GM23248 (cell line): Measurements from ENCODE around the gene SET. TPM values are rescaled to one million over a fixed set of nuclear protein-coding genes. Genes with fewer than 3 reads are reported as not detected.
A peak's percentile ranks its signal among the peaks of the same experiment; 100 is the strongest.
"Not testable (repeated sequence)": the region's sequence is repeated elsewhere in the genome, so short reads cannot be mapped to it uniquely, and the experiment has no call there.

Source experiments
- DNase-seq: peaks from one replicate; pipeline ENCODE4 v3.0.0-alpha.2; 2015
- H2AFZ ChIP-seq: fragments of 200-600 bp; sonication (generic); 2 replicates; pipeline ENCODE4 v1.6.1; 2016; ENCODE audit warnings: antibody characterized with exemption
- H3F3A ChIP-seq: fragments of 200-600 bp; sonication (generic); 2 replicates; pipeline ENCODE4 v1.6.1; 2016; ENCODE audit warnings: mild to moderate bottlenecking, antibody characterized with exemption, mixed run types; ENCODE audit not compliant: insufficient read depth
- H3K27ac ChIP-seq: fragments of 200-600 bp; sonication (generic); 2 replicates; pipeline ENCODE4 v1.5.1; 2016; ENCODE audit warnings: mild to moderate bottlenecking
- H3K27me3 ChIP-seq: fragments of 200-600 bp; sonication (generic); replicated peaks from 2 replicates; pipeline ENCODE4 v1.6.1; 2016; ENCODE audit warnings: mild to moderate bottlenecking; ENCODE audit not compliant: insufficient read depth
- H3K36me3 ChIP-seq: fragments of 200-600 bp; sonication (generic); 2 replicates; pipeline ENCODE4 v1.6.1; 2016; ENCODE audit warnings: low read depth, mild to moderate bottlenecking
- H3K4me1 ChIP-seq: fragments of 200-600 bp; sonication (generic); 2 replicates; pipeline ENCODE4 v1.6.1; 2016; ENCODE audit warnings: mild to moderate bottlenecking; ENCODE audit not compliant: insufficient read depth
- H3K4me2 ChIP-seq: fragments of 200-600 bp; sonication (generic); one replicate; pipeline ENCODE4 v1.6.1; 2016; ENCODE audit warnings: mild to moderate bottlenecking; ENCODE audit not compliant: unreplicated experiment
- H3K4me3 ChIP-seq: fragments of 200-600 bp; sonication (generic); 2 replicates; pipeline ENCODE4 v1.5.1; 2016; ENCODE audit warnings: mild to moderate bottlenecking
- H3K79me2 ChIP-seq: fragments of 200-600 bp; sonication (generic); 2 replicates; pipeline ENCODE4 v1.6.1; 2016; ENCODE audit warnings: mild to moderate bottlenecking; ENCODE audit not compliant: insufficient read depth
- H3K9ac ChIP-seq: fragments of 200-600 bp; sonication (generic); 2 replicates; pipeline ENCODE4 v1.6.1; 2016; ENCODE audit warnings: mild to moderate bottlenecking
- H3K9me2 ChIP-seq: fragments of 200-600 bp; sonication (generic); 2 replicates; pipeline ENCODE4 v1.6.1; 2016; ENCODE audit warnings: mixed run types, mild to moderate bottlenecking, moderate library complexity; ENCODE audit not compliant: insufficient read depth
- H3K9me3 ChIP-seq: fragments of 200-600 bp; sonication (generic); one replicate; pipeline ENCODE4 v1.6.1; 2017; ENCODE audit warnings: low read depth
- H4K20me1 ChIP-seq: fragments of 200-600 bp; sonication (generic); 2 replicates; pipeline ENCODE4 v1.6.0; 2016; ENCODE audit not compliant: insufficient read depth
- EZH2 ChIP-seq: fragments of 200-600 bp; sonication (generic); IDR thresholded peaks from 2 replicates; pipeline ENCODE4 v1.6.1; 2018; ENCODE audit warnings: antibody characterized with exemption, mild to moderate bottlenecking; ENCODE audit not compliant: insufficient read depth, poor library complexity, severe bottlenecking
- EZH2phosphoT487 ChIP-seq: fragments of 200-600 bp; sonication (generic); IDR thresholded peaks from 2 replicates; pipeline ENCODE4 v1.6.1; 2018; ENCODE audit warnings: antibody characterized with exemption, moderate library complexity, mild to moderate bottlenecking, low read depth; ENCODE audit not compliant: insufficient read depth
- WGBS, 2 experiments: methylation state at CpG; one replicate each; pipeline ENCODE4 v1.1.6; 2015 to 2017; ENCODE audit warnings: low lambda C conversion rate in 2 of 2, low coverage in 1 of 2; ENCODE audit errors: missing lambda C conversion rate in 2 of 2; 5-methylcytosine and 5-hydroxymethylcytosine counted together
- in situ Hi-C: fragments of 300-500 bp; cut with MboI; formaldehyde crosslinking; loops from 2 replicates; pipeline ENCODE4 v1.15.0; 2020
- polyA plus RNA-seq: library from polyadenylated mRNA; unstranded; fragments of >200 nt; fragmentation: Nextera tagmentation; extraction: Ambion mirVana; gene quantifications from 2 replicates; pipeline ENCODE4 v1.2.1, GENCODE V29; 2016
- total RNA-seq: library from RNA; depleted of rRNA; stranded (reverse); fragments of >200 nt; shearing (Covaris generic); gene quantifications from 2 replicates; pipeline ENCODE4 v1.2.3, GENCODE V29; 2014; rRNA removed

SET gene
- total RNA-seq (263 and 283 TPM in 2 replicates), polyA plus RNA-seq (175 and 183 TPM in 2 replicates)

DNA sequence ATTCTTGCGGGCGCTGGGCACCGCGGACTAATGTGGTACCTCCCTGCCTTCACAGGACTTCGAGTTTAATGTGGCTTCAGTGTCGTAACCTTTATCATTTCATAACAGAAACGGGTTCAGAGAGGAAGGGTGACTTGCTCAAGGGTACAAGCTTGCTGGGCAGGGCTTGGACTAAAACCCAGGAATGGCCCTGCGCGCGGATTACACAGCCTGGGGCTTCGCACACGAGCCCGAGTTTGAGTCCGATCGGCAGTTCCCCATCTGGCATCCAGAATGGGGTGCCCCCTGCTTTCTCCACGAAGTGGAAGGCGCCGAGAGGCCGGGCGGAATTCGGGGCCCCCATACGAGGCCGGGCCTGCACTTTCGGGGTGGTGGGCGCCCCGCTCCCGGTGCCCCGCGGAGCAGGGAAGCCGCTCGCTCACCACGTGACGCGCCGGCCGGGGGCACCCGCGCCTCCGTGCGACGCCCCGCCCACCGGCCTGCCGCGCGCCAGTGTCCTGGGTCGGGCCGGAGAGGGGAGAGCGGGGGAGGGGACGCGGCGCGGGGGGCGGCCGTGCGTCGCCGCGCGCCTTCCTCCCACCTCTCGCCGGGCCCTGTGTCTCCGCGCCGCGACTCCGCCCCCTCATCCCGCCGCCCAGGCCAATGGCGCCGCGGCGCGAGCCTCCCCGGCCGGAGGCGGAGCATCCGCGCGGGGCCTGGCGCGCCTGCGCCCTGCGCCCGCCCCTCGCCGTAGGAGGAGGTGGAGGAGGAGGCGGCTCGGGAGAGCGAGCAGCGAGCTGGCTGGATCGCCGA, at the start of gene SET:
SET (plus strand) TSS at position 722 of the 792 bp plus-strand sequence. CDS start 361 bp downstream, outside the sequence.
- peak within 1 kb of the TSS; percentile 93 for H2AFZ ChIP-seq
- DNase-seq, result peak; percentile 97
- H3K4me2 ChIP-seq, result peak within 1 kb of the TSS; percentile 96
- no peaks in the 10 kb centered on the region for H3K27me3 ChIP-seq
- peak within 1 kb of the TSS; percentile 94 for H3K4me3 ChIP-seq
- 13 to 15% methylated on average over 28 to 35 of the region's 93 CpGs for WGBS, 2 experiments
- H3K4me1 ChIP-seq, result peaks cover 21% of the 10 kb centered on the region
- peak within 1 kb of the TSS; percentile 83 for H3K27ac ChIP-seq
- H3K36me3 ChIP-seq, result peaks cover 28% of the 10 kb centered on the region
- H3K9me3 ChIP-seq, result no peaks in the 10 kb centered on the region
- no peaks in the 10 kb centered on the region for H3K9me2 ChIP-seq
- H3K9ac ChIP-seq, result peak within 1 kb of the TSS; percentile 87
- H3K79me2 ChIP-seq, result peaks cover 68% of the 10 kb centered on the region
- peaks cover 19% of the 10 kb centered on the region for H3F3A ChIP-seq
- H4K20me1 ChIP-seq, result peaks cover 16% of the 10 kb centered on the region
- in situ Hi-C loops, result no loop called here
- TF ChIP-seq EZH2, result no peak
- TF ChIP-seq EZH2phosphoT487, result no peak

DNA sequence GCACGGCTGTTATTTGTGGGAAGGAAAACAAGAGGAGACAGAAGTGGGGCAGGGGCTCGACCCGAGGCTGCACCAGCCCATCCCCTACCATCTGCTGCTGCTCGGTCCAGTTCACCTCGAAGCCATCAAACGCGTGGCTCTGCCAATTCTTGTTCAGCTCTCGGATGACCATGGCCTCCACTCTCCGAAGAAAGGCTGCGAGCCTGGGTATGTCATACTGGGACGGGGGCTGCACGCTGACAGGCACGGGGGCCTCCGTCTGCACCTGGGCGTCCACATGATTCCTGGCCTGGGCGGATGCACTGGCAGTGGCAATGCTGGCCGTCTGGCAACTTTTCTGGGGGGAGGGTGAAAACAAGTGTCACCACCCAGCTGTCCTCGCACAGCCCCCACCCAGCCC, 48.4 kb upstream of the SET start:
- DNase-seq, result no peak
- no peaks in the 10 kb centered on the region for H4K20me1 ChIP-seq
- no peaks in the 10 kb centered on the region for H3K27me3 ChIP-seq
- no peak overlapping the region for H3K4me2 ChIP-seq
- no peak overlapping the region for H3K27ac ChIP-seq
- H3K36me3 ChIP-seq, result no peaks in the 10 kb centered on the region
- WGBS, 2 experiments, result 92 to 96% methylated on average over 17 of the region's 18 CpGs
- H3K9me3 ChIP-seq, result no peaks in the 10 kb centered on the region
- TF ChIP-seq EZH2phosphoT487 (no peak), EZH2 (no peak)
- H3K9me2 ChIP-seq, result no peaks in the 10 kb centered on the region
- peaks cover 13% of the 10 kb centered on the region for H3K4me1 ChIP-seq
- H3F3A ChIP-seq, result no peaks in the 10 kb centered on the region
- in situ Hi-C loops, result no loop called here
- 0 out of 2 replicates have a peak, but pooled peaks cover 9% of the 10 kb centered on the region for H3K79me2 ChIP-seq
- H2AFZ ChIP-seq, result no peak overlapping the region
- no peak overlapping the region for H3K4me3 ChIP-seq
- H3K9ac ChIP-seq, result no peak overlapping the region

DNA sequence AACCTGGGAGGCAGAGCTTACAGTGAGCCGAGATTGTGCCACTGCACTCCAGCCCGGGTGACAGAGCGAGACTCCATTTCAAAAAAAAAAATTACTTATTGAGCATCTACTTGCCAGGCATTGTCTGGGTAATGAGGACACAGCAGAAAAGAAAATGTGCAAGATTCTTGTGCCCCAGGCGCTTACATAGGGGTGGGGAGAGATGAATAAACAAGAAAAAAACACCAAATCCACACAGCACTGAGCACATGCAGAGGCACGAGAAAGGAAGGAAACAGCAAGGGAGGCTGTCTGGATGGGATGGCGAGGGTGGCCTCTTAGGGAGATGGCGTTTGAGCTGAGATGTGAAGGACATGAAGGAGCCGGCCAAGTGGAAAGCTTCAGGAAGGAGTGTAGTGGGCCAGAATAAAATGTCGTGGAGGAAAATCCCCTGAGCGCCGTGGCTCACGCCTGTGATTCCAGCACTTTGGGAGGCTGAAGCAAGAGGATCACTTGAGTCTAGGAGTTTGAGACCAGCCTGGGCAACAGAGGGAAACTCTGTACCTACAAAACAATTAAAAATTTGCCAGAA, 46.3 kb upstream of the SET start:
- H3K36me3 ChIP-seq, result no peaks in the 10 kb centered on the region

DNA sequence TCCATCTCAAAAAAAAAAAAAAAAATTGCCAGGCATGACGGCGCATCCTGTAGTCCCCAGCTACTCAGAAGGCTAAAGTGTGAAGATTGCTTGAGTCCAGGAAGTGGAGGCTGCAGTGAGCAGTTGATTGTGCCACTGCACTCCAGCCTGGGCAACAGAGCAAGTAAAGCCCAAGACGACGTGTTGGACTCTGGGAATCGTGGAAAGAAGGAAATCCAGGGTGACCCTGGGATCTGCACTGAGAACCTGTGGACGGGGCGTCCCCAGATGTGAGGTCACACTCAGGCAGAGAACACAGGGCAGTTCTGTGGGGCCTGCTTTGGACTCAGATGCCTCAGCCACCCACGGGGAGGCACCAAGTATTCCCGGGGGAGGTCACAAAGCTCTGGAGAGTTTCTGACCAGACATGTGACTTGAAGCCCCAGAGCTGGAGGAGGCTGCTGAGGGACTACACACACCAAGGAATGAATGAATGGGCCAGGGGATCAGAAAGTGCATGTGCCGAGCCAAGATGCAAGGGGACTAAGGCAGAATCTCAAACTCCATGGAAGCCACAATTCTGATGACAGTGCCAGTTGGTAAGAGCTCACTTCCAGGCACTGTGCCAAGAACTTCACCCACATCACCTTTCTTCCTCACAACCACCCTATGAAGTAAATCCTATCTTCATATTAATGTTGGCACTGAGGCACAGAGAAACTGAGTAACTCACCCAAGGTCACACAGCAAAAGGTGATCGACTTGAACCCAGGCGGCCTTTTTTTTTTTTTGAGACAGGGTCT, 45.3 kb upstream of the SET start:
- Histone ChIP-seq H2AFZ (no peak overlapping the region), H3K79me2 (0 out of 2 replicates have a peak, but pooled peaks cover 9% of the 10 kb centered on the region), H3K4me3 (no peak overlapping the region), H3K27ac (no peak overlapping the region), H3F3A (no peaks in the 10 kb centered on the region), H3K4me1 (peaks cover 5% of the 10 kb centered on the region; the same call in 1 of the 2 replicates), H3K9me3 (no peaks in the 10 kb centered on the region), H3K36me3 (no peaks in the 10 kb centered on the region), H3K9ac (no peak overlapping the region), H3K9me2 (no peaks in the 10 kb centered on the region), H3K27me3 (no peaks in the 10 kb centered on the region), H4K20me1 (no peaks in the 10 kb centered on the region), H3K4me2 (no peak overlapping the region)
- TF ChIP-seq EZH2, result no peak
- TF ChIP-seq EZH2phosphoT487, result no peak
- 80 to 82% methylated on average over 12 of the region's 12 CpGs for WGBS, 2 experiments
- in situ Hi-C loops, result no loop called here
- DNase-seq, result peak; percentile 34

More for the DNA sequence above, 46.3 kb upstream of the SET start:
- H3K4me1 ChIP-seq, result peaks cover 5% of the 10 kb centered on the region; the same call in 1 of the 2 replicates
- no peaks in the 10 kb centered on the region for H4K20me1 ChIP-seq
- no peak overlapping the region for H3K27ac ChIP-seq
- in situ Hi-C loops, result no loop called here
- H3K79me2 ChIP-seq, result 0 out of 2 replicates have a peak, but pooled peaks cover 9% of the 10 kb centered on the region
- no peaks in the 10 kb centered on the region for H3K27me3 ChIP-seq
- TF ChIP-seq EZH2, result no peak
- TF ChIP-seq EZH2phosphoT487, result no peak
- no peaks in the 10 kb centered on the region for H3K9me3 ChIP-seq
- no peak overlapping the region for H3K9ac ChIP-seq
- no peak overlapping the region for H3K4me3 ChIP-seq
- no peak overlapping the region for H2AFZ ChIP-seq
- no peaks in the 10 kb centered on the region for H3F3A ChIP-seq
- 86 to 88% methylated on average over 12 of the region's 12 CpGs for WGBS, 2 experiments
- H3K4me2 ChIP-seq, result no peak overlapping the region
- no peaks in the 10 kb centered on the region for H3K9me2 ChIP-seq
- no peak for DNase-seq

DNA sequence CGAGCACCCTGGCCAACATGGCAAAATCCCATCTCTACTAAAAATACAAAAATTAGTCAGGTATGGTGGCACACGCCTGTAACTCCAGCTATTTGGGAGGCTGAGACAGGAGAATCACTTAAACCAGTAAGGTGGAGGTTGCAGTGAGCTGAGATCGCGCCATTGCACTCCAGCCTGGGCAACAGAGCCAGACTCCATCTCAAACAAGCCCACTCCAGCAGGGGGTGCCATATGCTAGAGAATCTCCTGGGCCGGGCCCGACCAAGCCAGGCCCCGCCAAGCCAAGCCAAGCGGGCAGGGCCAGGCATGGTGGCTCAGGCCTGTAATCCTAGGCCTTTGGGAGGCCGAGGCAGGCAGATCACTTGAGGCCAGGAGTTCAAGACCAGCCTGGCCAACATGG, 40.8 kb upstream of the SET start:
- H3K9me2 ChIP-seq, H3K9ac ChIP-seq, H2AFZ ChIP-seq, H4K20me1 ChIP-seq, H3K36me3 ChIP-seq, H3K79me2 ChIP-seq, H3F3A ChIP-seq, H3K9me3 ChIP-seq, H3K4me3 ChIP-seq, H3K27ac ChIP-seq, H3K4me1 ChIP-seq, H3K27me3 ChIP-seq, H3K4me2 ChIP-seq, in situ Hi-C loops: not testable (repeated sequence)
- peak; percentile 63 for DNase-seq
- 87 to 94% methylated on average over 9 of the region's 9 CpGs for WGBS, 2 experiments
